MCF 10A (cell line): ENCODE results near the gene PDE4D. TPM values are rescaled to one million over a fixed set of nuclear protein-coding genes. Genes with fewer than 3 reads are reported as not detected.

Experiments
- BruUV-seq: library from RNA; stranded (reverse); fragments of 400-500 nt; replicated peaks from 2 replicates; lab custom pipeline; 2021; lab: Mats Ljungman, UMichigan
- CTCF ChIA-PET: fragments of 300-600 bp; sonication (Branson Sonifier 250); formaldehyde crosslinking; extraction: SDS; loops from one replicate; lab custom pipeline; 2021; ENCODE audit warnings: antibody characterized with exemption, inconsistent platforms; lab: Yijun Ruan, JAX
- POLR2A ChIA-PET: fragments of 300-600, 350-650 bp; sonication (Branson Sonifier 250); formaldehyde crosslinking; extraction: SDS; loops from one replicate; lab custom pipeline; 2020; ENCODE audit warnings: antibody characterized with exemption, inconsistent platforms; lab: Yijun Ruan, JAX
- DNase-seq: peaks from one replicate; pipeline ENCODE4 v3.0.0-alpha.2; 2018; ENCODE audit not compliant: unreplicated experiment
- H3K27ac Mint-ChIP-seq: one replicate; pipeline ENCODE4 v1.8.0; 2022; ENCODE audit warnings: mild to moderate bottlenecking, low read depth, mixed read lengths; ENCODE audit not compliant: unreplicated experiment
- H3K27me3 Mint-ChIP-seq: one replicate; pipeline ENCODE4 v1.8.0; 2022; ENCODE audit warnings: mixed read lengths; ENCODE audit not compliant: insufficient read depth, unreplicated experiment
- H3K36me3 Mint-ChIP-seq: one replicate; pipeline ENCODE4 v1.8.0; 2022; ENCODE audit warnings: mild to moderate bottlenecking, moderate library complexity, mixed read lengths; ENCODE audit not compliant: insufficient read depth, unreplicated experiment
- H3K4me1 Mint-ChIP-seq: one replicate; pipeline ENCODE4 v1.8.0; 2022; ENCODE audit warnings: mixed read lengths; ENCODE audit not compliant: insufficient read depth, unreplicated experiment
- H3K4me3 Mint-ChIP-seq: one replicate; pipeline ENCODE4 v1.8.0; 2022; ENCODE audit warnings: mild to moderate bottlenecking, moderate library complexity, mixed read lengths; ENCODE audit not compliant: unreplicated experiment
- H3K9me3 Mint-ChIP-seq: one replicate; pipeline ENCODE4 v1.8.0; 2022; ENCODE audit warnings: mixed read lengths; ENCODE audit not compliant: unreplicated experiment
- CTCF ChIP-seq: fragments of 200-600 bp; IDR thresholded peaks from one replicate; pipeline ENCODE4 v1.8.0; 2022; ENCODE audit warnings: antibody characterized with exemption, mild to moderate bottlenecking; ENCODE audit not compliant: unreplicated experiment
- intact Hi-C: fragments of 100-400 bp; cut with micrococcal nuclease; formaldehyde crosslinking; loops from 2 replicates; pipeline ENCODE4 v1.14.1; 2022
- total RNA-seq: library from RNA; stranded (reverse); gene quantifications from 2 replicates; pipeline ENCODE4 v1.2.3, GENCODE V29; 2022

The PDE4D gene
- total RNA-seq, 1 experiment from 2014 or later = 85.0 TPM

GRCh38 chr5:59337240-59337639 lies 556.3 kb downstream of the PDE4D start:
- ChIA-PET CTCF (interaction anchor here (0.6 to 1.5 kb wide), 9 partner anchors 11 to 149 kb away, joined by 3 to 9 read pairs (median 4); no protein-coding TSS in a partner anchor), POLR2A (no interaction called here)
- peaks cover 14% of the 10 kb centered on the region for H3K36me3 Mint-ChIP-seq
- H3K27ac Mint-ChIP-seq = no peak overlapping the region
- no peak for TF ChIP-seq CTCF
- no peak for DNase-seq
- no peaks in the 10 kb centered on the region for H3K9me3 Mint-ChIP-seq
- H3K4me3 Mint-ChIP-seq = no peak overlapping the region
- no peaks in the 10 kb centered on the region for H3K4me1 Mint-ChIP-seq
- no TSS peak for BruUV-seq
- H3K27me3 Mint-ChIP-seq = no peaks in the 10 kb centered on the region
- intact Hi-C loops = no loop called here

- Mint-ChIP-seq H3K27ac (no peak overlapping the region), H3K4me3 (no peak overlapping the region), H3K36me3 (peaks cover 15% of the 10 kb centered on the region), H3K9me3 (no peaks in the 10 kb centered on the region), H3K4me1 (no peaks in the 10 kb centered on the region), H3K27me3 (no peaks in the 10 kb centered on the region)
- ChIA-PET POLR2A (interaction anchor here (0.9 to 1.2 kb wide), 3 partner anchors 9 to 37 kb away, joined by 3 to 4 read pairs (median 3); no protein-coding TSS in a partner anchor), CTCF (interaction anchor here (0.6 to 1.5 kb wide), 5 partner anchors 10 to 556 kb away, joined by 3 to 4 read pairs (median 3); no protein-coding TSS in a partner anchor)
- no peak for TF ChIP-seq CTCF
- DNase-seq = no peak
- BruUV-seq = no TSS peak
- intact Hi-C loops = no loop called here
Observed at GRCh38 chr5:59335544-59335943, 558.0 kb downstream of the PDE4D start.

GRCh38 chr5:59333416-59333815 lies 560.1 kb downstream of the PDE4D start:
- intact Hi-C loops = no loop called here
- TF ChIP-seq CTCF = no peak
- no peak for DNase-seq
- peaks cover 15% of the 10 kb centered on the region for H3K36me3 Mint-ChIP-seq
- no peaks in the 10 kb centered on the region for H3K9me3 Mint-ChIP-seq
- ChIA-PET POLR2A (no interaction called here), CTCF (no interaction called here)
- H3K4me1 Mint-ChIP-seq = no peaks in the 10 kb centered on the region
- no TSS peak for BruUV-seq
- no peak overlapping the region for H3K4me3 Mint-ChIP-seq
- no peaks in the 10 kb centered on the region for H3K27me3 Mint-ChIP-seq
- H3K27ac Mint-ChIP-seq = no peak overlapping the region

- Mint-ChIP-seq H3K4me1 (no peaks in the 10 kb centered on the region), H3K36me3 (peaks cover 9% of the 10 kb centered on the region), H3K27ac (no peak overlapping the region), H3K9me3 (no peaks in the 10 kb centered on the region), H3K4me3 (no peak overlapping the region), H3K27me3 (no peaks in the 10 kb centered on the region)
- BruUV-seq = no TSS peak
- DNase-seq = no peak
- CTCF ChIA-PET = no interaction called here
- TF ChIP-seq CTCF = no peak
- intact Hi-C loops = no loop called here
- POLR2A ChIA-PET = no interaction called here
Observed at GRCh38 chr5:59332236-59332973, 561.1 kb downstream of the PDE4D start.
